ENCODE data around the gene WSB1.

GRCh38 chr17:27362503-27362902 lies 68.6 kb downstream of the WSB1 start:
- TF ChIP-seq POLR2AphosphoS5 (IDR thresholded peaks at IDR 0.05; ENCODE audit: low read depth, low read length) = no peak
- no peak for TF ChIP-seq YY1 (IDR thresholded peaks at IDR 0.05; ENCODE audit: low read depth, low read length)
- TF ChIP-seq RFX5 (IDR thresholded peaks at IDR 0.05; ENCODE audit: borderline replicate concordance, low read depth, low read length) = no peak
- no peak for TF ChIP-seq TEAD4 (IDR thresholded peaks at IDR 0.05; ENCODE audit: low read depth, low read length)
- no peak for TF ChIP-seq CTCF (IDR thresholded peaks at IDR 0.05; ENCODE audit: control extremely low read depth in 1 of 3, insufficient read depth in 1 of 3, low read depth in 1 of 3, low read length in 3 of 3)
- no peak for TF ChIP-seq EZH2 (IDR thresholded peaks at IDR 0.05; ENCODE audit: low read depth, low read length, severe bottlenecking)
- no peak for TF ChIP-seq TBP (IDR thresholded peaks at IDR 0.05; ENCODE audit: low read depth, low read length)
- no peak for TF ChIP-seq POLR2A (IDR thresholded peaks at IDR 0.05; ENCODE audit: control extremely low read depth in 1 of 2, low read depth in 2 of 2, low read length in 2 of 2)
- TF ChIP-seq SP2 (IDR thresholded peaks at IDR 0.05; ENCODE audit: low read length) = no peak
- TF ChIP-seq POU5F1 (IDR thresholded peaks at IDR 0.05; ENCODE audit: low read depth, low read length) = no peak
- TF ChIP-seq TAF1 (IDR thresholded peaks at IDR 0.05; ENCODE audit: low read depth, low read length) = no peak
- TF ChIP-seq JUND (IDR thresholded peaks at IDR 0.05; ENCODE audit: low read length) = no peak

Data from H1 (cell line).